ENCODE data around the gene BRPF3.

- TF ChIP-seq ZNF433 (tag by site-specific recombination; IDR thresholded peaks at IDR 0.05; ENCODE audit: low read depth) (no peak), ZNF394 (tag by site-specific recombination; IDR thresholded peaks at IDR 0.05; ENCODE audit: borderline replicate concordance) (no peak), ZNF510 (tag by site-specific recombination; IDR thresholded peaks at IDR 0.05; ENCODE audit: insufficient replicate concordance) (no peak), ZNF585B (tag by site-specific recombination; IDR thresholded peaks at IDR 0.05) (no peak), ZNF274 (IDR thresholded peaks at IDR 0.05; ENCODE audit: low read length) (no peak), ZNF274 (tag by site-specific recombination; IDR thresholded peaks at IDR 0.05; ENCODE audit: borderline replicate concordance) (no peak), ZNF416 (tag by site-specific recombination; IDR thresholded peaks at IDR 0.05) (no peak), ZNF747 (tag by site-specific recombination; IDR thresholded peaks at IDR 0.05) (no peak), ZNF561 (tag by site-specific recombination; IDR thresholded peaks at IDR 0.05; ENCODE audit: borderline replicate concordance) (no peak)
- TF ChIP-seq, protein P1, sequence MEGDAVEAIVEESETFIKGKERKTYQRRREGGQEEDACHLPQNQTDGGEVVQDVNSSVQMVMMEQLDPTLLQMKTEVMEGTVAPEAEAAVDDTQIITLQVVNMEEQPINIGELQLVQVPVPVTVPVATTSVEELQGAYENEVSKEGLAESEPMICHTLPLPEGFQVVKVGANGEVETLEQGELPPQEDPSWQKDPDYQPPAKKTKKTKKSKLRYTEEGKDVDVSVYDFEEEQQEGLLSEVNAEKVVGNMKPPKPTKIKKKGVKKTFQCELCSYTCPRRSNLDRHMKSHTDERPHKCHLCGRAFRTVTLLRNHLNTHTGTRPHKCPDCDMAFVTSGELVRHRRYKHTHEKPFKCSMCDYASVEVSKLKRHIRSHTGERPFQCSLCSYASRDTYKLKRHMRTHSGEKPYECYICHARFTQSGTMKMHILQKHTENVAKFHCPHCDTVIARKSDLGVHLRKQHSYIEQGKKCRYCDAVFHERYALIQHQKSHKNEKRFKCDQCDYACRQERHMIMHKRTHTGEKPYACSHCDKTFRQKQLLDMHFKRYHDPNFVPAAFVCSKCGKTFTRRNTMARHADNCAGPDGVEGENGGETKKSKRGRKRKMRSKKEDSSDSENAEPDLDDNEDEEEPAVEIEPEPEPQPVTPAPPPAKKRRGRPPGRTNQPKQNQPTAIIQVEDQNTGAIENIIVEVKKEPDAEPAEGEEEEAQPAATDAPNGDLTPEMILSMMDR (tag by site-specific recombination; IDR thresholded peaks at IDR 0.05) = no peak
- TF ChIP-seq, protein P2, sequence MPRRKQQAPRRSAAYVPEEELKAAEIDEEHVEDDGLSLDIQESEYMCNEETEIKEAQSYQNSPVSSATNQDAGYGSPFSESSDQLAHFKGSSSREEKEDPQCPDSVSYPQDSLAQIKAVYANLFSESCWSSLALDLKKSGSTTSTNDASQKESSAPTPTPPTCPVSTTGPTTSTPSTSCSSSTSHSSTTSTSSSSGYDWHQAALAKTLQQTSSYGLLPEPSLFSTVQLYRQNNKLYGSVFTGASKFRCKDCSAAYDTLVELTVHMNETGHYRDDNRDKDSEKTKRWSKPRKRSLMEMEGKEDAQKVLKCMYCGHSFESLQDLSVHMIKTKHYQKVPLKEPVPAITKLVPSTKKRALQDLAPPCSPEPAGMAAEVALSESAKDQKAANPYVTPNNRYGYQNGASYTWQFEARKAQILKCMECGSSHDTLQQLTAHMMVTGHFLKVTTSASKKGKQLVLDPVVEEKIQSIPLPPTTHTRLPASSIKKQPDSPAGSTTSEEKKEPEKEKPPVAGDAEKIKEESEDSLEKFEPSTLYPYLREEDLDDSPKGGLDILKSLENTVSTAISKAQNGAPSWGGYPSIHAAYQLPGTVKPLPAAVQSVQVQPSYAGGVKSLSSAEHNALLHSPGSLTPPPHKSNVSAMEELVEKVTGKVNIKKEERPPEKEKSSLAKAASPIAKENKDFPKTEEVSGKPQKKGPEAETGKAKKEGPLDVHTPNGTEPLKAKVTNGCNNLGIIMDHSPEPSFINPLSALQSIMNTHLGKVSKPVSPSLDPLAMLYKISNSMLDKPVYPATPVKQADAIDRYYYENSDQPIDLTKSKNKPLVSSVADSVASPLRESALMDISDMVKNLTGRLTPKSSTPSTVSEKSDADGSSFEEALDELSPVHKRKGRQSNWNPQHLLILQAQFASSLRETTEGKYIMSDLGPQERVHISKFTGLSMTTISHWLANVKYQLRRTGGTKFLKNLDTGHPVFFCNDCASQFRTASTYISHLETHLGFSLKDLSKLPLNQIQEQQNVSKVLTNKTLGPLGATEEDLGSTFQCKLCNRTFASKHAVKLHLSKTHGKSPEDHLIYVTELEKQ (tag by site-specific recombination; IDR thresholded peaks at IDR 0.05; ENCODE audit: borderline replicate concordance) = no peak
- TF ChIP-seq, protein P3, sequence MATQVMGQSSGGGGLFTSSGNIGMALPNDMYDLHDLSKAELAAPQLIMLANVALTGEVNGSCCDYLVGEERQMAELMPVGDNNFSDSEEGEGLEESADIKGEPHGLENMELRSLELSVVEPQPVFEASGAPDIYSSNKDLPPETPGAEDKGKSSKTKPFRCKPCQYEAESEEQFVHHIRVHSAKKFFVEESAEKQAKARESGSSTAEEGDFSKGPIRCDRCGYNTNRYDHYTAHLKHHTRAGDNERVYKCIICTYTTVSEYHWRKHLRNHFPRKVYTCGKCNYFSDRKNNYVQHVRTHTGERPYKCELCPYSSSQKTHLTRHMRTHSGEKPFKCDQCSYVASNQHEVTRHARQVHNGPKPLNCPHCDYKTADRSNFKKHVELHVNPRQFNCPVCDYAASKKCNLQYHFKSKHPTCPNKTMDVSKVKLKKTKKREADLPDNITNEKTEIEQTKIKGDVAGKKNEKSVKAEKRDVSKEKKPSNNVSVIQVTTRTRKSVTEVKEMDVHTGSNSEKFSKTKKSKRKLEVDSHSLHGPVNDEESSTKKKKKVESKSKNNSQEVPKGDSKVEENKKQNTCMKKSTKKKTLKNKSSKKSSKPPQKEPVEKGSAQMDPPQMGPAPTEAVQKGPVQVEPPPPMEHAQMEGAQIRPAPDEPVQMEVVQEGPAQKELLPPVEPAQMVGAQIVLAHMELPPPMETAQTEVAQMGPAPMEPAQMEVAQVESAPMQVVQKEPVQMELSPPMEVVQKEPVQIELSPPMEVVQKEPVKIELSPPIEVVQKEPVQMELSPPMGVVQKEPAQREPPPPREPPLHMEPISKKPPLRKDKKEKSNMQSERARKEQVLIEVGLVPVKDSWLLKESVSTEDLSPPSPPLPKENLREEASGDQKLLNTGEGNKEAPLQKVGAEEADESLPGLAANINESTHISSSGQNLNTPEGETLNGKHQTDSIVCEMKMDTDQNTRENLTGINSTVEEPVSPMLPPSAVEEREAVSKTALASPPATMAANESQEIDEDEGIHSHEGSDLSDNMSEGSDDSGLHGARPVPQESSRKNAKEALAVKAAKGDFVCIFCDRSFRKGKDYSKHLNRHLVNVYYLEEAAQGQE (tag by site-specific recombination; IDR thresholded peaks at IDR 0.05) = no peak
Measured at GRCh38 chr6:36263390-36264000, 67.0 kb downstream of the BRPF3 start.

Data from HEK293 (cell line).